Right lobe of liver (tissue), 4 donors: ENCODE measurements around the gene ASB4.

Experiments used
- POLR2A ChIP-seq: fragments of 450-650 bp; IDR thresholded peaks from one replicate; pipeline ENCODE4 v1.6.1; 2017; ENCODE audit warnings: antibody characterized with exemption, mild to moderate bottlenecking
- TF ChIP-seq, protein P1 (sequence below), 4 donors: fragments of 200-600 bp in 3 of 4; fragments of 450-650 bp in 1 of 4; IDR thresholded peaks; one replicate each; pipeline versions ENCODE4 v1.5.1 to v1.8.0; 2016 to 2022; ENCODE audit warnings: antibody characterized with exemption in 4 of 4, mild to moderate bottlenecking in 2 of 4
- donor health status: DM: no; HTN: no; CAD: no.
- donor health status: DM: no; HTN: no; CAD: no.
- donor health status: DM: no; HTN: yes; CAD: no.

DNA sequence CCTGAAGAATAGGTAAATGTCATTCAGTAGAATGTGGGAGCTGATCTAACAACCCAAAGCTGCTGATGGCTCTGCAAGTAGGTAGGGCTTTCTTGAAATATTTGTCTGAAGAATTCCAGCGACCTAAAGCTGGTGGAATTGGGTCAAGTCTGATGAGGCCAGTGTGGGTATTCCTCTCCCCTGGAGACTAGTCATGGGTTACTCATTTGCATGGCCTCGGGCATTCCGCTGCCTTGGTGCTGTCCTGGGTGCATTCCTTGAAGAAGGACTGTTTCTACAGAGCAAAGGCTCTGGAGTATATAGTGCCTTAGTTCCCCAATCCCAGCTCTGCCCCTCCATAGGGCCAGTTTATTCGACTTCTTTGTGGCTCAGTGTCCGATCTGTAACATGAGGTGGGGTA is 91.4 kb downstream of the ASB4 start:
- TF ChIP-seq, protein P1, sequence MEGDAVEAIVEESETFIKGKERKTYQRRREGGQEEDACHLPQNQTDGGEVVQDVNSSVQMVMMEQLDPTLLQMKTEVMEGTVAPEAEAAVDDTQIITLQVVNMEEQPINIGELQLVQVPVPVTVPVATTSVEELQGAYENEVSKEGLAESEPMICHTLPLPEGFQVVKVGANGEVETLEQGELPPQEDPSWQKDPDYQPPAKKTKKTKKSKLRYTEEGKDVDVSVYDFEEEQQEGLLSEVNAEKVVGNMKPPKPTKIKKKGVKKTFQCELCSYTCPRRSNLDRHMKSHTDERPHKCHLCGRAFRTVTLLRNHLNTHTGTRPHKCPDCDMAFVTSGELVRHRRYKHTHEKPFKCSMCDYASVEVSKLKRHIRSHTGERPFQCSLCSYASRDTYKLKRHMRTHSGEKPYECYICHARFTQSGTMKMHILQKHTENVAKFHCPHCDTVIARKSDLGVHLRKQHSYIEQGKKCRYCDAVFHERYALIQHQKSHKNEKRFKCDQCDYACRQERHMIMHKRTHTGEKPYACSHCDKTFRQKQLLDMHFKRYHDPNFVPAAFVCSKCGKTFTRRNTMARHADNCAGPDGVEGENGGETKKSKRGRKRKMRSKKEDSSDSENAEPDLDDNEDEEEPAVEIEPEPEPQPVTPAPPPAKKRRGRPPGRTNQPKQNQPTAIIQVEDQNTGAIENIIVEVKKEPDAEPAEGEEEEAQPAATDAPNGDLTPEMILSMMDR (IDR thresholded peaks at IDR 0.05) = no peak
- TF ChIP-seq POLR2A = no peak
